ENCODE measurements around the gene SORL1-AS1.

Gene SORL1-AS1

DNA sequence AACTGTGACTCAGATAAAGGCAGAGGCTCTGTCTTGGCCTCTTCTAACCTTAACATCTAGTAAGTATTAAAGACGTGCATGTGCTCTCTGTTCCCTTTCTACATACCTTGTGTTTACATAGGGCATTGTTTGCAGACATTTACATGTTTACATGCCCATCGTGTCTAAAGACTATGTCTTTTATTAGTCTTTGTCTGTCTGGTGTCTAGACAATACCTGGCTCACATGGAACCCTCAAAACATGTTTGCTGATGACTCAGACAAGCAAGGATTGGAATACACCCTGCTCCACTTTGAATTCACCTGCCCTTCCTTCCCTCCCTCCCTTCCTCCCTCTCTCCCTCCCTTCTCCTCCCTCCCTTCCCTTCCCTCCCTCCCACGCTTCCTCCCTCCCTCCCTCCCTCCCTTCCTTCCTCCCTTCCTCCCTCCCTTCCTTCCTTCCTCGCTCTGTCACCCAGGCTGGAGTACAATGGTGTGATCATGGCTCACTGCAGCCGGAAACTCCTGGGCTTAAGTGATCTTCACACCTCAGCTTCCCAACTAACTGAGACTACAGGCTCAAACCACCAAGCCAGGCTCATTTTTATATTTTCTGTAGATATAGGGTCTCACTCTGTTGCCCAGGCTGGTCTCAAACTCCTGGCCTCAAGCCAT lies 23.7 kb upstream of the SORL1-AS1 start:
- Histone ChIP-seq H3K4me1 (ENCODE audit: control insufficient read depth in 3 of 3, insufficient read depth in 3 of 3, low read length in 3 of 3) (no peaks in the 10 kb centered on the region), H3K9me3 (ENCODE audit: control insufficient read depth in 3 of 3, low read length in 3 of 3) (no peaks in the 10 kb centered on the region), H3K27me3 (ENCODE audit: control insufficient read depth in 3 of 3, insufficient read depth in 3 of 3, low read length in 3 of 3) (peaks cover 5 to 11% (median 6%) of the 10 kb centered on the region in 3 donors), H3K4me3 (ENCODE audit: low read length in 3 of 3) (no peak overlapping the region), H3K36me3 (ENCODE audit: control insufficient read depth in 3 of 3, insufficient read depth in 3 of 3, low read length in 3 of 3) (no peaks in the 10 kb centered on the region), H3K9ac (ENCODE audit: low read depth in 1 of 3, low read length in 3 of 3) (no peak overlapping the region), H3K27ac (ENCODE audit: low read depth, low read length) (no peak overlapping the region)

DNA sequence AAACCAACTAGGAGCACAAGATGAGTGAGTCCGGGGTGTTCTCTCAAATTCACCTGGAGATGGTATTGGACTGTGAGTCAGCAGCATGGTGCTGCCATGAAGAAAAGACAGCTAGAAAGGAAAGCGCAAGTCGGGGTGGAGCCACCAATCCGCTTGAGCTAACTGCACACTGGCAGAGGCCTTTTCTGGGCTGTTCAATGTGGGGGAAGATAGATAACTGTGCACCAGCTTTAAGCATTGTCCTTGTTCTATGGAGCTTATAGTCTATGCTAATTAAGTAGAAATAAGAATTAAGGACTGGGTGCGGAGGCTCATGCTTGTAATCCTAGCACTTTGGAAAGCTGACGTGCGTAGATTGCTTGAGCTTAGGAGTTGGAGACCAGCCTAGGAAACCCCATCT lies 21.9 kb upstream of the SORL1-AS1 start:
- Histone ChIP-seq H3K4me3 (ENCODE audit: low read length in 3 of 3) (no peak overlapping the region), H3K4me1 (ENCODE audit: control insufficient read depth in 3 of 3, insufficient read depth in 3 of 3, low read length in 3 of 3) (peaks cover 0 to 13% (median 0%) of the 10 kb centered on the region in 3 donors), H3K36me3 (ENCODE audit: control insufficient read depth in 3 of 3, insufficient read depth in 3 of 3, low read length in 3 of 3) (no peaks in the 10 kb centered on the region), H3K27ac (ENCODE audit: low read depth, low read length) (no peak overlapping the region), H3K27me3 (ENCODE audit: control insufficient read depth in 3 of 3, insufficient read depth in 3 of 3, low read length in 3 of 3) (peaks cover 5 to 11% (median 6%) of the 10 kb centered on the region in 3 donors), H3K9ac (ENCODE audit: low read depth in 1 of 3, low read length in 3 of 3) (no peak overlapping the region), H3K9me3 (ENCODE audit: control insufficient read depth in 3 of 3, low read length in 3 of 3) (no peaks in the 10 kb centered on the region)

DNA sequence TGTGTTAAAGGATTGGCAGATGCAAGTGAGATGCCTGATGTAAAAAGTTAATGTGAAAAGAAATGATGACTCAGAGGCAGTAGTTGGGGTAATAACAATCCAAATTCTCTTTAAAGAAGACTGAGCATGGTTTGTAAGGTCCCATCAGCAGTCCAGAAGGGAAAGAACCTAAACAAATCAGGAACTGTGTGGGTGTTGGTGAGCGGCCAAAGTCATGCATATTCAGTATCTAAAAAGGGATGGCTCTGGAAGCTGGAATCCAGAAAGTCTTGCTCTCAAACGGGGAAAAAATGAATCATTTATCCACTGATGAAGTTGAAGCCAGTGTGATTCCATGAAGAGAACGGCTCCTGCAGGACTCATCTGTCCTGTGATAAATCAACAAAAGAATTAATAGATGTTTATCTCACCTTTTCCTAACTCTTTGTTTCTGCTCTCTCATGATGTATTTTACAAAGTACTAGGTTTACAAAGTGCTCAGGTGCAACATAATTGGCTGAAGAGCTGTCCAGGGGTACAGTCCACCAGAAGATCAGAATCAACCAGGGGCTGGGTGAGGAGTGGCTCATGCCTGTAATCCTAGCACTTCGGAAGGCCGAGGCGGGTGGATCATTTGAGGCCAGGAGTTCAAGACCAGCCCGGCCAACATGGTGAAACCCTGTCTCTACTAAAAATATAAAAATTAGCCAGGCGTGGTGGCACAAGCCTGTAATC lies 20.5 kb upstream of the SORL1-AS1 start:
- no peaks in the 10 kb centered on the region for H3K9me3 ChIP-seq (ENCODE audit: control insufficient read depth in 3 of 3, low read length in 3 of 3)
- H3K9ac ChIP-seq (ENCODE audit: low read depth in 1 of 3, low read length in 3 of 3): no peak overlapping the region
- H3K36me3 ChIP-seq (ENCODE audit: control insufficient read depth in 3 of 3, insufficient read depth in 3 of 3, low read length in 3 of 3): no peaks in the 10 kb centered on the region
- peaks cover 0 to 4% (median 2%) of the 10 kb centered on the region in 3 donors for H3K27me3 ChIP-seq (ENCODE audit: control insufficient read depth in 3 of 3, insufficient read depth in 3 of 3, low read length in 3 of 3)
- H3K27ac ChIP-seq (ENCODE audit: low read depth, low read length): no peak overlapping the region
- H3K4me3 ChIP-seq (ENCODE audit: low read length in 3 of 3): no peak overlapping the region
- peaks cover 0 to 14% (median under 1%) of the 10 kb centered on the region in 3 donors for H3K4me1 ChIP-seq (ENCODE audit: control insufficient read depth in 3 of 3, insufficient read depth in 3 of 3, low read length in 3 of 3)

DNA sequence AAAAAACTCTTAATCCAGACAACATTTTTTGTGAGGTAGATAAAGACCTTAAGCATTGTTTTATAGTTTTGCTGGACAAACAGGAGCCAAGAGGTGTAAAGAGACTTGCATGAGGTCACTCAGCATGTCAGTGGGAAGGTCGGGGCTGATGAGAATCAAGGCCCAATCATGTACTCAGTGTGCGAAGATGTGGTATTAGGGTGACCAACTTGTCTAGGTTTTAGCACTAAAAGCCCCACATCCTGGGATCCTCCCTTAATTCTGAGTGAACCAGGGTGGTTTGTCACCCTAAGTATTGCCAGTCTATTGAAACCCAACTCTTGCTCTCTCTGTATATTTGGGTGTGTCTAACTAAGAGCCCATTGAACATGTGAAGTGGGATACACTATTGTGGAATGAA lies 19.5 kb upstream of the SORL1-AS1 start:
- Histone ChIP-seq H3K27ac (ENCODE audit: low read depth, low read length) (no peak overlapping the region), H3K27me3 (ENCODE audit: control insufficient read depth in 3 of 3, insufficient read depth in 3 of 3, low read length in 3 of 3) (no peaks in the 10 kb centered on the region), H3K4me1 (ENCODE audit: control insufficient read depth in 3 of 3, insufficient read depth in 3 of 3, low read length in 3 of 3) (peaks cover 2 to 19% (median 5%) of the 10 kb centered on the region in 3 donors), H3K4me3 (ENCODE audit: low read length in 3 of 3) (no peak overlapping the region), H3K9me3 (ENCODE audit: control insufficient read depth in 3 of 3, low read length in 3 of 3) (no peaks in the 10 kb centered on the region), H3K9ac (ENCODE audit: low read depth in 1 of 3, low read length in 3 of 3) (no peak overlapping the region), H3K36me3 (ENCODE audit: control insufficient read depth in 3 of 3, insufficient read depth in 3 of 3, low read length in 3 of 3) (no peaks in the 10 kb centered on the region)

DNA sequence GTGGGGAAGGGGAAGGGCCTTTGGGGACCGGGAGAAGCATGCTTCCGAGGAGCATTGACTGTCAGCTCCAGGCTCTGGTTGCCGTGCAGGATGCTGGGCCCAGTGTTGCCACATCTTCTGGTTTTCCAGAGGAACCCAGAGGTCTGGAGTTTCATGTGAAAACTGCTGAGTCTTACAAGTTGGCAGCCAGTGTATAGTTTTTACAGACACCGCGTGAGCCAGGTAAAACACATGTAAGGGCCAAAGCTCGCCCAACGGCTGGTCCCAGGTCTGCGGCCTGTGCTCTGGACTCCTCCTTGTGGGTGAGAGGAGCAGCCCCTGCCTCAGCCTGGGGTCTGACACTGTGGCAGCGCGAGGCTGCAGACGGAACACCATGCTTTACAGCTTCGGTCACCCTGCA lies 18.4 kb upstream of the SORL1-AS1 start:
- H3K4me1 ChIP-seq (ENCODE audit: control insufficient read depth in 3 of 3, insufficient read depth in 3 of 3, low read length in 3 of 3): peaks cover 6 to 26% (median 12%) of the 10 kb centered on the region in 3 donors
- peak overlapping the region in 1 of 3 donors; percentile 6 for H3K9ac ChIP-seq (ENCODE audit: low read depth in 1 of 3, low read length in 3 of 3)
- H3K4me3 ChIP-seq (ENCODE audit: low read length in 3 of 3): no peak overlapping the region
- H3K27me3 ChIP-seq (ENCODE audit: control insufficient read depth in 3 of 3, insufficient read depth in 3 of 3, low read length in 3 of 3): no peaks in the 10 kb centered on the region
- no peaks in the 10 kb centered on the region for H3K36me3 ChIP-seq (ENCODE audit: control insufficient read depth in 3 of 3, insufficient read depth in 3 of 3, low read length in 3 of 3)
- H3K27ac ChIP-seq (ENCODE audit: low read depth, low read length): no peak overlapping the region
- no peaks in the 10 kb centered on the region for H3K9me3 ChIP-seq (ENCODE audit: control insufficient read depth in 3 of 3, low read length in 3 of 3)

DNA sequence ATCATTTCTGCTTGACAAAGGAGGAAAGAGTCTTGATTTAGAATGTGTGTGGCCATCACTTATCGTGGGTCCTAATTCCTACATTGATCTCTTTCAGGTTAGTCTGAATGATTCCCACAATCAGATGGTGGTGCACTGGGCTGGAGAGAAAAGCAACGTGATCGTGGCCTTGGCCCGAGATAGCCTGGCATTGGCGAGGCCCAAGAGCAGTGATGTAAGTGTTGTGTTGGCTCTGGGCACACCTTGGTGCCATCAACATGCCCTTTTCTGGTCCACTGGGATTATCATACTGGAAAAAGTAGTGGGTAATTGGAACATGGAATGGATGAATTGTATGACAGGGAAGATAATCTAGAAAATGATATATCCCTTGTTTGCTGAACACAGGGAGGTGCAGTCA lies 17.1 kb upstream of the SORL1-AS1 start:
- Histone ChIP-seq H3K27ac (ENCODE audit: low read depth, low read length) (no peak overlapping the region), H3K36me3 (ENCODE audit: control insufficient read depth in 3 of 3, insufficient read depth in 3 of 3, low read length in 3 of 3) (no peaks in the 10 kb centered on the region), H3K4me1 (ENCODE audit: control insufficient read depth in 3 of 3, insufficient read depth in 3 of 3, low read length in 3 of 3) (peaks cover 7 to 31% (median 12%) of the 10 kb centered on the region in 3 donors), H3K9ac (ENCODE audit: low read depth in 1 of 3, low read length in 3 of 3) (no peak overlapping the region), H3K4me3 (ENCODE audit: low read length in 3 of 3) (no peak overlapping the region), H3K27me3 (ENCODE audit: control insufficient read depth in 3 of 3, insufficient read depth in 3 of 3, low read length in 3 of 3) (no peaks in the 10 kb centered on the region), H3K9me3 (ENCODE audit: control insufficient read depth in 3 of 3, low read length in 3 of 3) (no peaks in the 10 kb centered on the region)

DNA sequence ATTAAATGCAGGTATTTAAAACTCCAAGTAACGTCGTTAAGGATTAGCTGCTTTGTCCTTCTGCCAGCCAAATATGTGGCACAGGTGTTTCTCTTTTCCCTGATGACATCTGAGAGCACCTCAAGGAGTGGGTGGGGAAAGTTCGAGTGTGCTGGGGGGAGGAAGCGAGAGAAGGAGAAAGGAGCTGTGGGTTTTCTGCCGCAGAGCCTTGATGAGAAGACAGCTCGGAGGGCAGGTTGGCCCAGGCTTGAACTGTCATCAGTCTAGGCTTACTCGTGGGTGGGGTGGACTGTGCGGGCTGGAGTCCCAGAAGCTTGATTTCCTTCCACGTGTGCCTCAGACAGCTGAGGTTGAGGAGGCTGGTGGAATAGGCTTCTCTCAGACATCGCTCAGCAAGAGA lies 15.2 kb upstream of the SORL1-AS1 start:
- Histone ChIP-seq H3K4me1 (ENCODE audit: control insufficient read depth in 3 of 3, insufficient read depth in 3 of 3, low read length in 3 of 3) (peaks cover 7 to 38% (median 12%) of the 10 kb centered on the region in 3 donors), H3K27ac (ENCODE audit: low read depth, low read length) (no peak overlapping the region), H3K4me3 (ENCODE audit: low read length in 3 of 3) (no peak overlapping the region), H3K9ac (ENCODE audit: low read depth in 1 of 3, low read length in 3 of 3) (peak overlapping the region in 1 of 3 donors; percentile 16), H3K36me3 (ENCODE audit: control insufficient read depth in 3 of 3, insufficient read depth in 3 of 3, low read length in 3 of 3) (no peaks in the 10 kb centered on the region), H3K27me3 (ENCODE audit: control insufficient read depth in 3 of 3, insufficient read depth in 3 of 3, low read length in 3 of 3) (no peaks in the 10 kb centered on the region), H3K9me3 (ENCODE audit: control insufficient read depth in 3 of 3, low read length in 3 of 3) (no peaks in the 10 kb centered on the region)

DNA sequence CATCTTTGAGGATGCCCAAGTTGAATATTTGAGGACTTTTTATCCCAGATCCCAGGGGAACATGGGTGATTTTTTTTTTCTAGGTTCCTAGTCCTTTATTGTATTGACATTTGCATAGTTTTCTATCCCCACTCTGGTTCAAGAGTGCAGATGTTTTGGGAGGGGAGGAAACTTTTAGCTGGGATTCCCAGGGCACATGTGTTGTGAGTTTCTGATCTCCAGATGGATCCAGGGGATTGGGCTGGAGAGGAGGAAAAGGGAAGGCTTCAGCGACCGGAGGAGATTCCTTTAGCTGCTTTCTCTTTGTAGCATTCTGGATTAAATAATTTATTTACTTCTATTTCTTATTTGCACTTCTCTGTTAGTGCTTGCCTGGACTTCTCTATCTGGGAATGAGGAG lies 14.7 kb upstream of the SORL1-AS1 start:
- Histone ChIP-seq H3K36me3 (ENCODE audit: control insufficient read depth in 3 of 3, insufficient read depth in 3 of 3, low read length in 3 of 3) (no peaks in the 10 kb centered on the region), H3K9ac (ENCODE audit: low read depth in 1 of 3, low read length in 3 of 3) (no peak overlapping the region), H3K4me1 (ENCODE audit: control insufficient read depth in 3 of 3, insufficient read depth in 3 of 3, low read length in 3 of 3) (peaks cover 7 to 38% (median 12%) of the 10 kb centered on the region in 3 donors), H3K27me3 (ENCODE audit: control insufficient read depth in 3 of 3, insufficient read depth in 3 of 3, low read length in 3 of 3) (no peaks in the 10 kb centered on the region), H3K27ac (ENCODE audit: low read depth, low read length) (no peak overlapping the region), H3K9me3 (ENCODE audit: control insufficient read depth in 3 of 3, low read length in 3 of 3) (no peaks in the 10 kb centered on the region), H3K4me3 (ENCODE audit: low read length in 3 of 3) (no peak overlapping the region)

DNA sequence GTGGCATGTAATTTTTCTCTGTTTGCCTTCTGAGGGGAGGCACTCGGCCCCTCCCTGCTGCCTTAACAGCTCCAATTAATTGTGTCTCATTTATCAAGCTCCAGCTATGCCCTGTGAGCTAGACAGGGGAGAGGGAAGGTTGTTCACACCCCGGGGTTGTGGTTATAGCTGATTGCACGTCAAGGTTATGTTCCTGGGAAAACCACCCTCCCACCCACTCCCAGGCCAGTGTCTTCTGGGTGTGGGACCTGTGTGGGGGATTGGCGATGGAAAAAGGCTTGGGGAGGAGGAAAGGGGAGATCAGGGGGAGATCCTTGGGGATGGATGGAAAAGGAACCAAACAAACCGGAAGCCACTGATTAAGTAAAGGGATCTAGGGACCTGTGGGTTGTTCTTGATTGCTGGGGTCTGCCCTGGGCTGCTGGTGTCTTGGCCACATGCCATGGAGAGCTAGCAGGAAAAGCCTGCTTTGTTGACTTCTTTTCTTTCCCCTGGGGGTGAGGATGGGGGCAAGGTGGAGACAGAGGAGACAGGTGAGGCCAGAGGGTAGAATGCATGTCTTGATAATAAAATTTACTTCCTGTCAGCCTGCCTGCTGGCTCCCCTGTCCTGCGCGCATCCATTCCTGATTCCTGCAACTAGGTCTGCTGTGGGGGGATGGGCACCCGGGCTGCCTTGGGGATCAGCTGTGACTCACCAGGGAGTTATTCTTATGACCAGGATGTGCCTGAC lies 13.5 kb upstream of the SORL1-AS1 start:
- no peaks in the 10 kb centered on the region for H3K36me3 ChIP-seq (ENCODE audit: control insufficient read depth in 3 of 3, insufficient read depth in 3 of 3, low read length in 3 of 3)
- no peaks in the 10 kb centered on the region for H3K27me3 ChIP-seq (ENCODE audit: control insufficient read depth in 3 of 3, insufficient read depth in 3 of 3, low read length in 3 of 3)
- H3K9me3 ChIP-seq (ENCODE audit: control insufficient read depth in 3 of 3, low read length in 3 of 3): no peaks in the 10 kb centered on the region
- H3K4me1 ChIP-seq (ENCODE audit: control insufficient read depth in 3 of 3, insufficient read depth in 3 of 3, low read length in 3 of 3): peaks cover 7 to 35% (median 12%) of the 10 kb centered on the region in 3 donors
- peak overlapping the region in 1 of 3 donors; percentile 25 for H3K9ac ChIP-seq (ENCODE audit: low read depth in 1 of 3, low read length in 3 of 3)
- peak overlapping the region in 1 of 3 donors; percentile 41 for H3K4me3 ChIP-seq (ENCODE audit: low read length in 3 of 3)
- H3K27ac ChIP-seq (ENCODE audit: low read depth, low read length): peak overlapping the region; percentile 23

DNA sequence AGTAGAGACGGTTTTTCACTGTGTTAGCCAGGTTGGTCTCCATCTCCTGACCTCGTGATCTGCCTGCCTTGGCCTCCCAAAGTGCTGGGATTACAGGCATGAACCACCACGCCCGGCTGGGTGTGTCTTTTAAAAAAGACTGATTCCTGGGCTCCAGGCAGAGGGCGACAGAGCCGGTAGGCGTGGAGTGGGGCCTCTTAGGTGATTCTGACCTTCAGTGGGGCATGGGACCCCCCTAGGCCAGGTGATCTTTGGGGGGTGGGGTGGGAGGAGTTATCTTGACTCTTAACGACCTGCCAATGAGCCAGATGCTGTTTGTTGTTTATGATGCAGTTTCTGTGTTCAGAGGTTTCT lies 12.9 kb upstream of the SORL1-AS1 start:
- Histone ChIP-seq H3K4me1 (ENCODE audit: control insufficient read depth in 3 of 3, insufficient read depth in 3 of 3, low read length in 3 of 3) (peaks cover 7 to 31% (median 12%) of the 10 kb centered on the region in 3 donors), H3K36me3 (ENCODE audit: control insufficient read depth in 3 of 3, insufficient read depth in 3 of 3, low read length in 3 of 3) (no peaks in the 10 kb centered on the region), H3K9me3 (ENCODE audit: control insufficient read depth in 3 of 3, low read length in 3 of 3) (no peaks in the 10 kb centered on the region), H3K4me3 (ENCODE audit: low read length in 3 of 3) (no peak overlapping the region), H3K27ac (ENCODE audit: low read depth, low read length) (peak overlapping the region; percentile 23), H3K27me3 (ENCODE audit: control insufficient read depth in 3 of 3, insufficient read depth in 3 of 3, low read length in 3 of 3) (no peaks in the 10 kb centered on the region), H3K9ac (ENCODE audit: low read depth in 1 of 3, low read length in 3 of 3) (no peak overlapping the region)
